Measurements from ENCODE around the gene DGKZ. TPM values are rescaled to one million over a fixed set of nuclear protein-coding genes. Genes with fewer than 3 reads are reported as not detected.

The DGKZ gene
- total and polyA plus RNA-seq, 7 donors, result 16.6 to 76.7 (median 31.4) TPM

DNA sequence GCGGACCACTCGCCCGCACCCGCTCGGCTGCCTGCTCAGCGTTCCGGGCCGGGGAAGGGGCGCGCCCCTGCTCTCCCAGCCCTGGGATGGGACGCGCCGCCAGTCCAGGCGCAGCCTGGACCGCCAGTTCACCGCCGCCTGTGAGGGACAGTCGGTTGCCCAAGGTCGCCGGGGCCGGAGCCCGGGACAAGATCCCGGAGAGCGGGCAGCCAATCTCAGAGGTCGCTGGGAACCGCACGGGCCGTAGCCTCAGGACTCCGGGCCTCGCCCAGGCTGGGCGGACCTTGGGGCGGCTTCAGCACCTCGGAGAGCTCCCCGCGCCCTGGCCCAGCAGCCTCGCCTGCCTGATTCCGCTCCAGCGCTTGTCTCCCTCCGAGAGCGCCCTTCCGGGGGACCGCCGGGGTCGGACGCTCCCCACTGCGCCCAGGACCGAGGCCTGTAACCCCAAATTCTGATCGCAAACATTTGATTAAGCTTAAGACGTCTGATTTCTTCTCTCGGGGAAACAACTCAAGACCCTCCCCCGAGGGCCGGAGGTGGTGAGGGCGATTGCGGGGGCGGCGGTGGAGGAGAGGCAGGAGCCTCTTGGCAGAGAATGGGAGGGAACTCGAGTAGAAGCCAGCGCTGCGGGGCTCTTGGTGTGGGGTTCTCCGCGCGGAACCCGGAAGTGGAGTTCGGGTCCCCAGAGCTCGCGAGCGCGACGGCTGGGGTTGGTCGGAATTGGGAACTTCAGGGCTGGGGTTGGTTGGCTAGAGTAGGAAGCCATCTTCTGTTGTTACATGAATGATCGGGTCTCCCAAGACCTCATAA is 45.4 kb downstream of the DGKZ start:
- Histone ChIP-seq H3K9me3 (no peaks in the 10 kb centered on the region), H3K27me3 (peaks cover 35 to 52% (median 47%) of the 10 kb centered on the region in 3 donors), H3K4me1 (peaks cover 0 to 42% (median 40%) of the 10 kb centered on the region in 4 donors), H3K36me3 (peaks cover 0 to 19% (median 6%) of the 10 kb centered on the region in 4 donors), H3K27ac (no peak overlapping the region), H3K4me3 (peak overlapping the region in 3 of 4 donors; percentile 18 to 47 (median 39))
- 2 to 5% methylated on average over 71 of the region's 71 CpGs for WGBS, 2 donors
- peak; percentile 88 for DNase-seq
- intact Hi-C loops (cut with DNase I), result no loop called here
- TF ChIP-seq, protein P1, sequence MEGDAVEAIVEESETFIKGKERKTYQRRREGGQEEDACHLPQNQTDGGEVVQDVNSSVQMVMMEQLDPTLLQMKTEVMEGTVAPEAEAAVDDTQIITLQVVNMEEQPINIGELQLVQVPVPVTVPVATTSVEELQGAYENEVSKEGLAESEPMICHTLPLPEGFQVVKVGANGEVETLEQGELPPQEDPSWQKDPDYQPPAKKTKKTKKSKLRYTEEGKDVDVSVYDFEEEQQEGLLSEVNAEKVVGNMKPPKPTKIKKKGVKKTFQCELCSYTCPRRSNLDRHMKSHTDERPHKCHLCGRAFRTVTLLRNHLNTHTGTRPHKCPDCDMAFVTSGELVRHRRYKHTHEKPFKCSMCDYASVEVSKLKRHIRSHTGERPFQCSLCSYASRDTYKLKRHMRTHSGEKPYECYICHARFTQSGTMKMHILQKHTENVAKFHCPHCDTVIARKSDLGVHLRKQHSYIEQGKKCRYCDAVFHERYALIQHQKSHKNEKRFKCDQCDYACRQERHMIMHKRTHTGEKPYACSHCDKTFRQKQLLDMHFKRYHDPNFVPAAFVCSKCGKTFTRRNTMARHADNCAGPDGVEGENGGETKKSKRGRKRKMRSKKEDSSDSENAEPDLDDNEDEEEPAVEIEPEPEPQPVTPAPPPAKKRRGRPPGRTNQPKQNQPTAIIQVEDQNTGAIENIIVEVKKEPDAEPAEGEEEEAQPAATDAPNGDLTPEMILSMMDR (IDR thresholded peaks at IDR 0.05), result no peak
- TF ChIP-seq POLR2AphosphoS5 (IDR thresholded peaks at IDR 0.05), result peak in 1 of 4 donors; percentile 48
- TF ChIP-seq POLR2A (IDR thresholded peaks at IDR 0.05), result no peak
- no peak for TF ChIP-seq EP300 (IDR thresholded peaks at IDR 0.05)

DNA sequence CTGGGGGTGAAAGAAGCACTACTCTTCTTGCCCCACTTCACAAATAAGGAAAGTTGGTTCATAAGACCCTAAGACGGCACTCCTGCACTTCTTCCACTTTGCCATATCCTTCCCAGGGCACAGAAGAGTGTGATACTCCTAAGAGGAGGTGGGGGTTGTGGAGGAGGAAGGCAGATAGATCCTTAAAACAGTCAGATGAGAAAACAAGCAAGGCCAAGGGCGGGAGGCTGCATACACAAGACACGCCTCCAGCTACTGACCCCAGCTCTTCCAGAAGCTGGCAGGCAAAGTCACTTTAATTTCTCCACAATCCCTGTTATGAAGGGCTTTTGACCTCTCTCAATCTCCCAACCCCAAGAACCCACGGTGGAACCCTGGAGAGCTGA is 46.0 kb downstream of the DGKZ start:
- intact Hi-C loops (cut with DNase I), result no loop called here
- H3K4me1 ChIP-seq, result peaks cover 0 to 42% (median 40%) of the 10 kb centered on the region in 4 donors
- H3K4me3 ChIP-seq, result no peak overlapping the region

DNA sequence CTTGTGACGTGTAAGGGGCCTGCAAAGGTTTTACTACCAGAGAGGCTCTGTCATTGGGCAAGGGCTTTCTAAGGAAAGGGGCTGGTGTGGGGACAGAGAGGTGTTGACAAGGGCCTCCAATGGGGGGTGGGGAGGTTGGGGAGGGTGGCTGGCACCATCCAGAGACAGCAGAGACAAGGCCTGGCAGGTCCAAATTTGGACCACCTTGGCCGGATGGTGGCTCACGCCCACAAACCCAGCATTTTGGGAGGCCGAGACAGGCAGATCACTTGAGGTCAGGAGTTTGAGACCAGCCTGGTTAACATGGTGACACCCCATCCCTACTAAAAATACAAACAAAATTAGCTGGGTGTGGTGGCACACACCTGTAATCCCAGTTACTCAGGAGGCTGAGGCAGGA is 46.5 kb downstream of the DGKZ start:
- Histone ChIP-seq H3K27me3 (peaks cover 35 to 41% (median 37%) of the 10 kb centered on the region in 3 donors), H3K4me1 (peaks cover 0 to 42% (median 40%) of the 10 kb centered on the region in 4 donors), H3K9me3 (no peaks in the 10 kb centered on the region), H3K36me3 (peaks cover 0 to 28% (median 8%) of the 10 kb centered on the region in 4 donors), H3K4me3 (no peak overlapping the region), H3K27ac (no peak overlapping the region)
- no peak for DNase-seq
- intact Hi-C loops (cut with DNase I), result no loop called here
- TF ChIP-seq POLR2AphosphoS5 (IDR thresholded peaks at IDR 0.05) (no peak), EP300 (IDR thresholded peaks at IDR 0.05) (no peak), POLR2A (IDR thresholded peaks at IDR 0.05) (no peak)
- TF ChIP-seq, protein P1 (IDR thresholded peaks at IDR 0.05), result no peak
- WGBS, 2 donors, result 75 to 79% methylated on average over 4 of the region's 4 CpGs

More for the DNA sequence above, 46.0 kb downstream of the DGKZ start:
- 65 to 70% methylated on average over 4 of the region's 4 CpGs for WGBS, 2 donors
- TF ChIP-seq POLR2A (IDR thresholded peaks at IDR 0.05), result no peak
- TF ChIP-seq, protein P1 (IDR thresholded peaks at IDR 0.05), result no peak
- no peak for TF ChIP-seq POLR2AphosphoS5 (IDR thresholded peaks at IDR 0.05)
- TF ChIP-seq EP300 (IDR thresholded peaks at IDR 0.05), result no peak
- Histone ChIP-seq H3K27ac (no peak overlapping the region), H3K9me3 (no peaks in the 10 kb centered on the region), H3K27me3 (peaks cover 35 to 46% (median 42%) of the 10 kb centered on the region in 3 donors), H3K36me3 (peaks cover 0 to 25% (median 8%) of the 10 kb centered on the region in 4 donors)
- peak; percentile 39 for DNase-seq

DNA sequence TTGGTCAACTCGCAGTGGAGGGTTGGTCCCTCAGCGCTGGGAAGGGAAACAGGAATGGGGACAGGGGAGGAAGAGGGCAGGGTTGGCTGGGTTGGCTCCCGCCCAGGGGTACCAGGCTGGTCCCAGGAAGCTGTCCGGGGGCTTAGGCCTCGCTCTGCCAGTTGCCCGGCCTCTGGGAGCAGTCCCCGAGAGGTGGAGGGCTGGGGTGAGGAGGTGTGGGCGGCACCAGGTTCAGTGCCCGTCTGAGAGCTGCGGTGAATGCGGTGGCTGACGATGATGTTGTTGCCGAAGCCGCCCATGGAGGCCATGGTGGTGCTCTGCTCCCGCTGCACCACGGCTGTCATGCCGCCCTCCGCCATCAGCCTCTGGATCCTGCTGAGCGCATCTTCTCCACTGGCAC is 50.3 kb downstream of the DGKZ start:
- no peak for DNase-seq
- TF ChIP-seq POLR2AphosphoS5 (IDR thresholded peaks at IDR 0.05) (no peak), POLR2A (IDR thresholded peaks at IDR 0.05) (no peak), EP300 (IDR thresholded peaks at IDR 0.05) (no peak)
- TF ChIP-seq, protein P1 (IDR thresholded peaks at IDR 0.05), result no peak
- Histone ChIP-seq H3K27ac (no peak overlapping the region), H3K4me1 (peaks cover 0 to 6% (median 5%) of the 10 kb centered on the region in 4 donors), H3K4me3 (no peak overlapping the region), H3K27me3 (peaks cover 0 to 3% (median 0%) of the 10 kb centered on the region in 3 donors), H3K9me3 (no peaks in the 10 kb centered on the region), H3K36me3 (peaks cover 0 to 39% (median 8%) of the 10 kb centered on the region in 4 donors)
- 95 to 97% methylated on average over 19 of the region's 19 CpGs for WGBS, 2 donors
- intact Hi-C loops (cut with DNase I), result no loop called here

All from sigmoid colon (tissue), 7 donors.